H1 (cell line): ENCODE results near the gene WDR19.

Experiments
- JUN ChIP-seq: IDR thresholded peaks from 2 replicates; pipeline ENCODE4 v1.6.1; 2011; ENCODE audit warnings: low read depth, mild to moderate bottlenecking, improper control_type of control experiment, low read length
- RFX5 ChIP-seq: IDR thresholded peaks from 2 replicates; pipeline ENCODE4 v1.6.1; 2011; ENCODE audit warnings: low read depth, low read length, improper control_type of control experiment, borderline replicate concordance
- TF ChIP-seq, protein P1 (sequence below), 3 experiments: IDR thresholded peaks; 1 replicate in 2 of 3; 2 replicates in 1 of 3; pipeline versions ENCODE4 v1.5.1 to v1.6.1; 2011; ENCODE audit warnings: low read length in 3 of 3, mild to moderate bottlenecking in 3 of 3, inconsistent platforms in 2 of 3, low read depth in 1 of 3, moderate library complexity in 1 of 3; ENCODE audit not compliant: insufficient read depth in 1 of 3; ENCODE audit errors: control extremely low read depth in 1 of 3

DNA sequence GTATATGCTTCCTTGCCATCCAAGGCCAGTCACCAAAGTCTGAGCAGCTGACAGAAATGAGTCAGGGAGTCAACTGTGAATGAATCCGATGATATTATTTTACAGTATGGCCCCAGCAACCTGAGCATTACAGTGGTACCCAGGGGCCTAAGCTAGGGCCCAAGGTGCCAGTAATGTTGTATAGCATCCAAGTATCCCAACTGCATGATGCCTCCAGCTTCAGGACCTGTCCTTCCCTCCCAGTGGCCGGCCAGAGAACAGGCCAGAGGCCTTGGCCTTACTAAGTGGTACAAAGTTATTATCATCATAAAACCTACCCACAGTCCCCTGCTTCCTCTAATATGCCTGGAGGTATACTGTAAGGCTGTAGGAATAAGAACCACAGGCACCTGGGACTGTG, 103.9 kb downstream of the WDR19 start:
- TF ChIP-seq RFX5, result no peak
- TF ChIP-seq, protein P1, sequence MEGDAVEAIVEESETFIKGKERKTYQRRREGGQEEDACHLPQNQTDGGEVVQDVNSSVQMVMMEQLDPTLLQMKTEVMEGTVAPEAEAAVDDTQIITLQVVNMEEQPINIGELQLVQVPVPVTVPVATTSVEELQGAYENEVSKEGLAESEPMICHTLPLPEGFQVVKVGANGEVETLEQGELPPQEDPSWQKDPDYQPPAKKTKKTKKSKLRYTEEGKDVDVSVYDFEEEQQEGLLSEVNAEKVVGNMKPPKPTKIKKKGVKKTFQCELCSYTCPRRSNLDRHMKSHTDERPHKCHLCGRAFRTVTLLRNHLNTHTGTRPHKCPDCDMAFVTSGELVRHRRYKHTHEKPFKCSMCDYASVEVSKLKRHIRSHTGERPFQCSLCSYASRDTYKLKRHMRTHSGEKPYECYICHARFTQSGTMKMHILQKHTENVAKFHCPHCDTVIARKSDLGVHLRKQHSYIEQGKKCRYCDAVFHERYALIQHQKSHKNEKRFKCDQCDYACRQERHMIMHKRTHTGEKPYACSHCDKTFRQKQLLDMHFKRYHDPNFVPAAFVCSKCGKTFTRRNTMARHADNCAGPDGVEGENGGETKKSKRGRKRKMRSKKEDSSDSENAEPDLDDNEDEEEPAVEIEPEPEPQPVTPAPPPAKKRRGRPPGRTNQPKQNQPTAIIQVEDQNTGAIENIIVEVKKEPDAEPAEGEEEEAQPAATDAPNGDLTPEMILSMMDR (IDR thresholded peaks at IDR 0.05; ENCODE audit: control extremely low read depth in 1 of 3, insufficient read depth in 1 of 3, low read depth in 1 of 3, low read length in 3 of 3), result no peak
- TF ChIP-seq JUN, result no peak
